Measurements from ENCODE around the gene BAHD1. TPM values are rescaled to one million over a fixed set of nuclear protein-coding genes. Genes with fewer than 3 reads are reported as not detected.
A peak's percentile ranks its signal among the peaks of the same experiment; 100 is the strongest.

The BAHD1 gene
- total RNA-seq, 4 donors from 2014 or later: 12.8 to 18.5 (median 16.2) TPM

- 6 to 7% methylated on average over 18 to 30 of the region's 30 CpGs for WGBS, 2 donors
- H3K4me3 ChIP-seq (ENCODE audit: low read depth, poor library complexity, severe bottlenecking): no peak overlapping the region
Measured at GRCh38 chr15:40506964-40507571, 66.3 kb downstream of the BAHD1 start.

GRCh38 chr15:40508216-40508615 lies 67.5 kb downstream of the BAHD1 start:
- TF ChIP-seq CTCF (IDR thresholded peaks at IDR 0.05) (no peak), POLR2A (IDR thresholded peaks at IDR 0.05) (no peak)
- no peak for DNase-seq (ENCODE audit: low spot score in 2 of 2)
- intact Hi-C loops (cut with DNase I; ENCODE audit: low total_unique reads): no loop called here
- H3K4me3 ChIP-seq (ENCODE audit: low read depth, poor library complexity, severe bottlenecking): no peak overlapping the region
- 71 to 88% methylated on average over 1 of the region's 1 CpG for WGBS, 2 donors

More at GRCh38 chr15:40506964-40507571, 66.3 kb downstream of the BAHD1 start:
- peak; percentile 31 to 92 for DNase-seq (ENCODE audit: low spot score in 2 of 2)
- intact Hi-C loops (cut with DNase I; ENCODE audit: low total_unique reads): no loop called here
- TF ChIP-seq POLR2A (IDR thresholded peaks at IDR 0.05) (no peak), CTCF (IDR thresholded peaks at IDR 0.05) (no peak)

- no peak overlapping the region for H3K4me3 ChIP-seq (ENCODE audit: low read depth, poor library complexity, severe bottlenecking)
- 49 to 83% methylated on average over 2 of the region's 2 CpGs for WGBS, 2 donors
- intact Hi-C loops (cut with DNase I; ENCODE audit: low total_unique reads): no loop called here
- no peak for DNase-seq (ENCODE audit: low spot score in 2 of 2)
- TF ChIP-seq CTCF (IDR thresholded peaks at IDR 0.05): no peak
- TF ChIP-seq POLR2A (IDR thresholded peaks at IDR 0.05): no peak
Measured at GRCh38 chr15:40510201-40510600, 69.4 kb downstream of the BAHD1 start.

- 9 to 13% methylated on average over 22 of the region's 22 CpGs for WGBS, 2 donors
- DNase-seq (ENCODE audit: low spot score in 2 of 2): no peak
- peak overlapping the region; percentile 46 for H3K4me3 ChIP-seq (ENCODE audit: low read depth, poor library complexity, severe bottlenecking)
- TF ChIP-seq POLR2A (IDR thresholded peaks at IDR 0.05): no peak
- no peak for TF ChIP-seq CTCF (IDR thresholded peaks at IDR 0.05)
- intact Hi-C loops (cut with DNase I; ENCODE audit: low total_unique reads): no loop called here
Measured at GRCh38 chr15:40511093-40511471, 70.3 kb downstream of the BAHD1 start.

- TF ChIP-seq CTCF (IDR thresholded peaks at IDR 0.05) (peak in 1 of 3 donors; percentile 47), POLR2A (IDR thresholded peaks at IDR 0.05) (no peak)
- peak; percentile 19 to 90 for DNase-seq (ENCODE audit: low spot score in 2 of 2)
- 2% methylated on average over 20 to 51 of the region's 61 CpGs for WGBS, 2 donors
- intact Hi-C loops (cut with DNase I; ENCODE audit: low total_unique reads): no loop called here
- peak overlapping the region; percentile 46 for H3K4me3 ChIP-seq (ENCODE audit: low read depth, poor library complexity, severe bottlenecking)
Measured at GRCh38 chr15:40511472-40512133, 70.8 kb downstream of the BAHD1 start.
